K562 (cell line): ENCODE data around the gene SCAMP5. TPM values are rescaled to one million over a fixed set of nuclear protein-coding genes. Genes with fewer than 3 reads are reported as not detected.
A peak's percentile ranks its signal among the peaks of the same experiment; 100 is the strongest.

Experiments used
- CREB1 ChIP-seq, 2 experiments: sonication (generic) in 1 of 2; formaldehyde crosslinking in 1 of 2; IDR thresholded peaks; 2 replicates each; pipeline versions ENCODE4 v1.6.1 to v1.8.0; 2012 to 2022; ENCODE audit warnings: inconsistent platforms in 1 of 2, mild to moderate bottlenecking in 1 of 2, missing genetic modification reagents in 1 of 2, moderate library complexity in 1 of 2
- MBD1 ChIP-seq: fragments of 250-450 bp; sonication (Bioruptor Pico); IDR thresholded peaks from 2 replicates; pipeline ENCODE4 v1.8.0; 2022; ENCODE audit warnings: inconsistent platforms
- MGA ChIP-seq: fragments of 450-650 bp; IDR thresholded peaks from 2 replicates; pipeline ENCODE4 v1.6.1; 2016; ENCODE audit warnings: mild to moderate bottlenecking, moderate library complexity
- TFE3 ChIP-seq: fragments of 450-650 bp; formaldehyde crosslinking; IDR thresholded peaks from 2 replicates; pipeline ENCODE4 v1.4.0; 2020; ENCODE audit warnings: mild to moderate bottlenecking, mixed read lengths
- ZNF280A ChIP-seq: fragments of 450-650 bp; IDR thresholded peaks from 2 replicates; pipeline ENCODE4 v1.6.1; 2018; ENCODE audit warnings: mild to moderate bottlenecking, low read depth; ENCODE audit not compliant: partially characterized antibody
- ZNF551 ChIP-seq: fragments of 250-450 bp; sonication (Bioruptor Pico); IDR thresholded peaks from 2 replicates; pipeline ENCODE4 v1.5.0; 2021; ENCODE audit warnings: mild to moderate bottlenecking, moderate library complexity
- polyA plus RNA-seq, 8 experiments: library from polyadenylated mRNA; depleted of rRNA in 4 of 8; stranded (reverse) in 5 of 8; unstranded in 3 of 8; fragments of >200 nt; fragmentation: Nextera tagmentation in 2 of 8; fragmentation: Illumina TruSeq in 1 of 8; extraction: Ambion mirVana in 2 of 8; extraction: Trizol in 1 of 8; gene quantifications; 2 replicates each; pipeline versions ENCODE4 v1.2.1 to v1.2.3, GENCODE V29; 2011 to 2014; ENCODE audit warnings: inconsistent platforms in 1 of 8, missing spikeins in 1 of 8
- total RNA-seq, 7 experiments: library from RNA; depleted of rRNA in 6 of 7; stranded (reverse); fragments of >200 nt in 6 of 7; fragmentation: Illumina TruSeq in 2 of 7; extraction: Trizol in 2 of 7; gene quantifications; 2 replicates each; pipeline versions ENCODE4 v1.2.1 to v1.2.3, GENCODE V29; 2011 to 2021; ENCODE audit warnings: low replicate concordance in 1 of 7

The SCAMP5 gene
- total and polyA plus RNA-seq, 9 of the 15 experiments (the other 6 are each of a cell fraction or from before 2014, with no cell fraction given), result 0.09 to 0.29 (median 0.19) TPM; not detected in 5

- TF ChIP-seq MBD1 (CRISPR knock-in tag) (no peak), CREB1 (IDR thresholded peaks at IDR 0.05) (peak; percentile 82), CREB1 (CRISPR knock-in tag; IDR thresholded peaks at IDR 0.05) (peak; percentile 13; the same call in 1 of the 2 replicates), ZNF280A (no peak), ZNF551 (CRISPR knock-in tag) (no peak), TFE3 (CRISPR knock-in tag) (no peak), MGA (no peak)
These were observed 70.6 kb downstream of the SCAMP5 start (continued) for GRCh38 chr15:75065851-75066509.
